Testis (tissue), 2 donors: ENCODE measurements around the gene NOA1.

ENCODE experiments used
- POLR2A ChIP-seq: fragments of 450-650 bp; IDR thresholded peaks from one replicate; pipeline ENCODE4 v1.6.1; 2017; ENCODE audit warnings: antibody characterized with exemption, mild to moderate bottlenecking, moderate library complexity
- TF ChIP-seq, protein P1 (sequence below), 3 experiments: fragments of 450-650 bp in 2 of 3; fragments of 200-600 bp in 1 of 3; sonication (generic) in 1 of 3; IDR thresholded peaks; one replicate each; pipeline ENCODE4 v1.5.1; 2016 to 2019; ENCODE audit warnings: antibody characterized with exemption in 3 of 3, mild to moderate bottlenecking in 2 of 3, moderate library complexity in 1 of 3

DNA sequence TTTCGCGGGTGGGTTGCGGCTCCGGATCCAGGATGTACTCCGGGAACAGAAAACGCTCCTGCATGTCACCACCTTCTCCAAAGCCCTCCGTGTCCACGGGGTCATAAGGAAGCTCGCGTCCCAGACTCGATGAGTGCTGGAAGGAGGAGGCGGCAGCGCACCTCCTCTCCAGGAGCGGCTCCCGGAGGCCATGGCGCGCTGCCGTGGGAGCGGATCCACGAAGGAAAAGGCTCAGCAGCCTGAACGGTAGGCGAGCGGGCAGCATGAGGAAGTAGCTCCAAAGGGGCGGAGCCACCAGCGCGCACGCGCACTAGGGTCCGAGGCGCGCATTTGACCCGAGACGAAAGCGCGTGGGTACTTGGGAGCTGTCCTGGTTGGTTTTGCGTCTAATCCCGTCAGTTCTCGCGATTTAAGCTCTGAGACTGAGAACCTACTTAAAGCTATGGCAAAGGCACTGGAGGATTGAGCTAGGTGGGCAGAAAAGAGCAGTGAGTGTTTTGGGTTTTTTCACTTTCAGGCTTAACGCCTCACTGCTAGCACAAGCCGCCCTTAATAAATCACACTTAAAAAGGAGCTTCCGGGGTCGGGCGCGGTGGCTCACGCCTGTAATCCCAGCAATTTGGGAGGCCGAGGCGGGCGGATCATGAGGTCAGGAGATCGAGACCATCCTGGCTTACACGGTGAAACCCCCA lies at the start of gene NOA1:
- TF ChIP-seq, protein P1, sequence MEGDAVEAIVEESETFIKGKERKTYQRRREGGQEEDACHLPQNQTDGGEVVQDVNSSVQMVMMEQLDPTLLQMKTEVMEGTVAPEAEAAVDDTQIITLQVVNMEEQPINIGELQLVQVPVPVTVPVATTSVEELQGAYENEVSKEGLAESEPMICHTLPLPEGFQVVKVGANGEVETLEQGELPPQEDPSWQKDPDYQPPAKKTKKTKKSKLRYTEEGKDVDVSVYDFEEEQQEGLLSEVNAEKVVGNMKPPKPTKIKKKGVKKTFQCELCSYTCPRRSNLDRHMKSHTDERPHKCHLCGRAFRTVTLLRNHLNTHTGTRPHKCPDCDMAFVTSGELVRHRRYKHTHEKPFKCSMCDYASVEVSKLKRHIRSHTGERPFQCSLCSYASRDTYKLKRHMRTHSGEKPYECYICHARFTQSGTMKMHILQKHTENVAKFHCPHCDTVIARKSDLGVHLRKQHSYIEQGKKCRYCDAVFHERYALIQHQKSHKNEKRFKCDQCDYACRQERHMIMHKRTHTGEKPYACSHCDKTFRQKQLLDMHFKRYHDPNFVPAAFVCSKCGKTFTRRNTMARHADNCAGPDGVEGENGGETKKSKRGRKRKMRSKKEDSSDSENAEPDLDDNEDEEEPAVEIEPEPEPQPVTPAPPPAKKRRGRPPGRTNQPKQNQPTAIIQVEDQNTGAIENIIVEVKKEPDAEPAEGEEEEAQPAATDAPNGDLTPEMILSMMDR (IDR thresholded peaks at IDR 0.05): no peak
- TF ChIP-seq POLR2A: no peak
